NK-92 (cell line): ENCODE results near the gene TM6SF1.
"Not testable (repeated sequence)": the region's sequence is repeated elsewhere in the genome, so short reads cannot be mapped to it uniquely, and the experiment has no call there.

Experiments
- DNase-seq: peaks from one replicate; lab custom pipeline; 2025; ENCODE audit not compliant: unreplicated experiment; lab: John Stamatoyannopoulos, UW

Gene TM6SF1

GRCh38 chr15:83115410-83115809 is 8.0 kb downstream of the TM6SF1 start:
- no peak for DNase-seq

- DNase-seq = no peak
Observed at GRCh38 chr15:83115831-83116565, 8.6 kb downstream of the TM6SF1 start.

- DNase-seq = no peak
Observed at GRCh38 chr15:83118291-83118827, 10.9 kb downstream of the TM6SF1 start.

GRCh38 chr15:83118968-83119367 is 11.5 kb downstream of the TM6SF1 start:
- no peak for DNase-seq

GRCh38 chr15:83119968-83120581 is 12.6 kb downstream of the TM6SF1 start:
- DNase-seq = no peak

GRCh38 chr15:83123529-83123928 is 16.1 kb downstream of the TM6SF1 start:
- no peak for DNase-seq

GRCh38 chr15:83127547-83128150 is 20.2 kb downstream of the TM6SF1 start:
- DNase-seq = no peak

- DNase-seq = no peak
Observed at GRCh38 chr15:83129791-83130190, 22.3 kb downstream of the TM6SF1 start.

- no peak for DNase-seq
Observed at GRCh38 chr15:83132861-83133523, 25.5 kb downstream of the TM6SF1 start.

GRCh38 chr15:83142151-83142550 is 34.7 kb downstream of the TM6SF1 start:
- DNase-seq = not testable (repeated sequence)

- no peak for DNase-seq
Observed at GRCh38 chr15:83144771-83145170, 37.3 kb downstream of the TM6SF1 start.

- DNase-seq = no peak
Observed at GRCh38 chr15:83153288-83153687, 45.8 kb downstream of the TM6SF1 start.

- DNase-seq = no peak
Observed at GRCh38 chr15:83155942-83156341, 48.5 kb downstream of the TM6SF1 start.

GRCh38 chr15:83158393-83158792 is 50.9 kb downstream of the TM6SF1 start:
- DNase-seq = no peak

- no peak for DNase-seq
Observed at GRCh38 chr15:83160741-83161140, 53.3 kb downstream of the TM6SF1 start.

- no peak for DNase-seq
Observed at GRCh38 chr15:83163032-83163431, 55.6 kb downstream of the TM6SF1 start.

- no peak for DNase-seq
Observed at GRCh38 chr15:83164111-83164770, 56.8 kb downstream of the TM6SF1 start.

- DNase-seq = no peak
Observed at GRCh38 chr15:83164771-83165404, 57.4 kb downstream of the TM6SF1 start.

- DNase-seq = no peak
Observed at GRCh38 chr15:83166218-83166617, 58.8 kb downstream of the TM6SF1 start.

GRCh38 chr15:83166830-83167229 is 59.4 kb downstream of the TM6SF1 start:
- no peak for DNase-seq
